ENCODE results near the gene MTHFD2L.

Gene MTHFD2L

DNA sequence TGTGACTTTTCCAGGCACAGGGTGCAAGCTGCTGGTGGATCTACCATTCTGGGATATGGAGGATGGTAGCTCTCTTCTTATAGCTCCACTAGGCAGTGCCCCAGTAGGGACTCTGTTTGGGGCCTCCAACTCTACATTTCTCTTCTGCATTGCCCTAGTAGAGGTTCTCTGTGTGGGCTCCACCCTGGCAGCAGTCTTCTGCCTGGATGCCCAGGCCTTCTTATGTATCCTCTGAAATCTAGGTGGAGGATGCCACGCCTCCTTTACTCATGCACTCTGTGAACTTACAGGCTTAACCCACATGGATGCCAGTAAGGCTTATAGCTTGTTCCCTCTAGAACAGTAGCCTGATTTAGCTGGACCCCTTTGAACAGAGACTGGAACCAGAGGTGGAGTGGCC lies 186.1 kb downstream of the MTHFD2L start:
- no peak for DNase-seq

Measured in NCI-H510A treated with DMSO at 0.1 percent for 48 hours (cell line).